Tibial nerve (tissue), 4 donors: ENCODE measurements around the gene SOX18. TPM values are rescaled to one million over a fixed set of nuclear protein-coding genes. Genes with fewer than 3 reads are reported as not detected.

Experiments used
- DNase-seq, 2 donors: peaks; one replicate each; pipeline ENCODE4 v3.0.0-alpha.2; 2019; ENCODE audit warnings: low spot score in 2 of 2
- H3K27ac ChIP-seq, 4 donors: fragments of 200-600 bp; sonication (generic) in 3 of 4; one replicate each; pipeline ENCODE4 v1.5.1; 2017 to 2019; ENCODE audit warnings: mild to moderate bottlenecking in 1 of 4
- H3K27me3 ChIP-seq, 2 donors: fragments of 200-600 bp; sonication (generic) in 1 of 2; one replicate each; pipeline versions ENCODE4 v1.5.1 to v1.6.0; 2017 to 2019
- H3K36me3 ChIP-seq, 3 donors: fragments of 200-600 bp; sonication (generic); one replicate each; pipeline ENCODE4 v1.5.1; 2018 to 2019
- H3K4me1 ChIP-seq, 4 donors: fragments of 200-600 bp; sonication (generic) in 3 of 4; one replicate each; pipeline ENCODE4 v1.5.1; 2017 to 2019
- H3K4me3 ChIP-seq, 4 donors: fragments of 200-600 bp; sonication (generic) in 3 of 4; one replicate each; pipeline ENCODE4 v1.5.1; 2017 to 2019; ENCODE audit warnings: mild to moderate bottlenecking in 1 of 4, moderate library complexity in 1 of 4
- H3K9me3 ChIP-seq, 4 donors: fragments of 200-600 bp; sonication (generic) in 3 of 4; one replicate each; pipeline ENCODE4 v1.5.1; 2017 to 2019
- EP300 ChIP-seq, 2 donors: sonication (generic); formaldehyde crosslinking; IDR thresholded peaks; one replicate each; pipeline ENCODE4 v1.6.1; 2017; ENCODE audit warnings: antibody characterized with exemption in 2 of 2, mild to moderate bottlenecking in 1 of 2
- POLR2A ChIP-seq, 2 donors: fragments of 450-650 bp; IDR thresholded peaks; one replicate each; pipeline ENCODE4 v1.6.1; 2017; ENCODE audit warnings: antibody characterized with exemption in 2 of 2, mild to moderate bottlenecking in 2 of 2, moderate library complexity in 2 of 2
- WGBS, 2 donors: methylation state at CpG; one replicate each; pipeline ENCODE4 v1.1.5; 2018; 5-methylcytosine and 5-hydroxymethylcytosine counted together
- total RNA-seq, 4 donors: library from RNA; depleted of rRNA; stranded (reverse); fragments of >200 nt; gene quantifications; one replicate each; pipeline ENCODE4 v1.1.0, GENCODE V29; 2016
- TF ChIP-seq, protein P1 (sequence below), 5 experiments: fragments of 200-600 bp in 3 of 5; fragments of 450-650 bp in 2 of 5; sonication (generic) in 3 of 5; IDR thresholded peaks; one replicate each; pipeline ENCODE4 v1.5.1; 2016 to 2019; ENCODE audit warnings: antibody characterized with exemption in 5 of 5, mild to moderate bottlenecking in 3 of 5, moderate library complexity in 2 of 5

SOX18 gene
- total RNA-seq: 10 to 100 TPM in 3 of 4 donors, 1 to 10 TPM in 1; 4.6 to 44.6 (median 21.4) TPM

DNA sequence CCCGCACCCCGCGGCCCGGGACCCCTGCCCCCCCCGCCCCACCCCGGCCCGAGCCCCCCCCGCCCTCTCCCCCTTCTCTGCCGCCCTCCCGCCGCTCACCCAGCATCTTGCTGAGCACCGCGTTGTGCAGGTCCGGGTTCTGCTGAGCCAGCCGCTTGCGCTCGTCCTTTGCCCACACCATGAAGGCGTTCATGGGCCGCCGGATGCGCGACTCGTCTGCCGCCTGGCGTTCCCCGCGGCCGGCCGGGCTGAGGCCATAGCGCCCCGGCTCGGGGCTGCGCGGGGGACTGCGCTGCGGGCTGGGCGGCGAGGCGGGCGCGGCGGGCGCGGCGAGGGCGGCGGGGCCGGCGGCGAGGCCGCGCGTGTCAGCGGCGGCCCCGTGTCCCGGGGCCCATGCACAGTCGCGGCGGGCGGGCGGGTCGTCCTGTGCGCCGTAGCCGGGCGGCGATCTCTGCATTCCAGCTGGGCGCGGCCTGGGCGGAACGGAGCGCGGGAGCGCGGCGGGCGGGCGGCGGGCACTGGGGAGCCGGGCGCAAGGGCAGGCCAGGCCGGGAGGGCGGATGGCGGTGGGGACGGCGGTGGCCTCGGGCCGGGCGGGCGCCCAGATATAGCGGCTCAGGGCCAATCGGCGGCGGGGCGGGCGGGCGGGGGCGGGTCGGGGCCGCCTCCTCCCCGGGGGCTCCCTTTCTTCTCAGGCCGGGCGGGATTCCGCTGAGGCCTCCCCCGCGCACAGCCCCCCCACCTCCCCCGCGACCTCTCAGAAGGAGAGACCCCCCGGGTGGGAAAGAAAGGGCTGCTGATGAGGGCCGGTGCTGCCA, at the start of gene SOX18:
Gene SOX18, minus strand, starts transcription at position 580 of the 818 bp plus-strand sequence. Its CDS starts 123 bp downstream, at position 457.
- H3K36me3 ChIP-seq: no peaks in the 10 kb centered on the region
- H3K9me3 ChIP-seq: no peaks in the 10 kb centered on the region
- peaks cover 0 to 85% of the 10 kb centered on the region in 2 donors for H3K27me3 ChIP-seq
- TF ChIP-seq EP300 (IDR thresholded peaks at IDR 0.05): no peak
- TF ChIP-seq, protein P1, sequence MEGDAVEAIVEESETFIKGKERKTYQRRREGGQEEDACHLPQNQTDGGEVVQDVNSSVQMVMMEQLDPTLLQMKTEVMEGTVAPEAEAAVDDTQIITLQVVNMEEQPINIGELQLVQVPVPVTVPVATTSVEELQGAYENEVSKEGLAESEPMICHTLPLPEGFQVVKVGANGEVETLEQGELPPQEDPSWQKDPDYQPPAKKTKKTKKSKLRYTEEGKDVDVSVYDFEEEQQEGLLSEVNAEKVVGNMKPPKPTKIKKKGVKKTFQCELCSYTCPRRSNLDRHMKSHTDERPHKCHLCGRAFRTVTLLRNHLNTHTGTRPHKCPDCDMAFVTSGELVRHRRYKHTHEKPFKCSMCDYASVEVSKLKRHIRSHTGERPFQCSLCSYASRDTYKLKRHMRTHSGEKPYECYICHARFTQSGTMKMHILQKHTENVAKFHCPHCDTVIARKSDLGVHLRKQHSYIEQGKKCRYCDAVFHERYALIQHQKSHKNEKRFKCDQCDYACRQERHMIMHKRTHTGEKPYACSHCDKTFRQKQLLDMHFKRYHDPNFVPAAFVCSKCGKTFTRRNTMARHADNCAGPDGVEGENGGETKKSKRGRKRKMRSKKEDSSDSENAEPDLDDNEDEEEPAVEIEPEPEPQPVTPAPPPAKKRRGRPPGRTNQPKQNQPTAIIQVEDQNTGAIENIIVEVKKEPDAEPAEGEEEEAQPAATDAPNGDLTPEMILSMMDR (IDR thresholded peaks at IDR 0.05): no peak
- no peak for TF ChIP-seq POLR2A (IDR thresholded peaks at IDR 0.05)
- WGBS, 2 donors: 2 to 3% methylated on average over 5 to 50 of the region's 111 CpGs
- no peak for DNase-seq
- peak within 1 kb of the TSS in 3 of 4 donors; percentile 3 to 47 (median 18) for H3K4me3 ChIP-seq
- H3K27ac ChIP-seq: peak within 1 kb of the TSS in 2 of 4 donors; percentile 55 to 77
- H3K4me1 ChIP-seq: peaks cover 0 to 34% (median 3%) of the 10 kb centered on the region in 4 donors

DNA sequence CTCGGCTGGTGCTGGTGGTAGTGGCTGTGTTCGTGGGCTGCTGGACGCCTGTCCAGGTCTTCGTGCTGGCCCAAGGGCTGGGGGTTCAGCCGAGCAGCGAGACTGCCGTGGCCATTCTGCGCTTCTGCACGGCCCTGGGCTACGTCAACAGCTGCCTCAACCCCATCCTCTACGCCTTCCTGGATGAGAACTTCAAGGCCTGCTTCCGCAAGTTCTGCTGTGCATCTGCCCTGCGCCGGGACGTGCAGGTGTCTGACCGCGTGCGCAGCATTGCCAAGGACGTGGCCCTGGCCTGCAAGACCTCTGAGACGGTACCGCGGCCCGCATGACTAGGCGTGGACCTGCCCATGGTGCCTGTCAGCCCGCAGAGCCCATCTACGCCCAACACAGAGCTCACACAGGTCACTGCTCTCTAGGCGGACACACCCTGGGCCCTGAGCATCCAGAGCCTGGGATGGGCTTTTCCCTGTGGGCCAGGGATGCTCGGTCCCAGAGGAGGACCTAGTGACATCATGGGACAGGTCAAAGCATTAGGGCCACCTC, 49.1 kb upstream of the SOX18 start:
- Histone ChIP-seq H3K4me3 (no peak overlapping the region), H3K27me3 (peaks cover 0 to 33% of the 10 kb centered on the region in 2 donors), H3K27ac (no peak overlapping the region), H3K9me3 (no peaks in the 10 kb centered on the region), H3K36me3 (peaks cover 0 to 13% (median 0%) of the 10 kb centered on the region in 3 donors), H3K4me1 (peaks cover 0 to 12% (median 4%) of the 10 kb centered on the region in 4 donors)
- WGBS, 2 donors: 90 to 97% methylated on average over 24 to 28 of the region's 28 CpGs
- no peak for DNase-seq
- TF ChIP-seq EP300 (IDR thresholded peaks at IDR 0.05) (no peak), POLR2A (IDR thresholded peaks at IDR 0.05) (no peak)

- no peak overlapping the region for H3K27ac ChIP-seq
- no peak for TF ChIP-seq EP300 (IDR thresholded peaks at IDR 0.05)
- TF ChIP-seq POLR2A (IDR thresholded peaks at IDR 0.05): no peak
- TF ChIP-seq, protein P1 (IDR thresholded peaks at IDR 0.05): no peak
- H3K4me3 ChIP-seq: no peak overlapping the region
- WGBS, 2 donors: 73 to 86% methylated on average over 6 of the region's 6 CpGs
- no peaks in the 10 kb centered on the region for H3K4me1 ChIP-seq
- H3K36me3 ChIP-seq: peaks cover 0 to 13% (median 0%) of the 10 kb centered on the region in 3 donors
- H3K27me3 ChIP-seq: peaks cover 0 to 13% of the 10 kb centered on the region in 2 donors
- H3K9me3 ChIP-seq: no peaks in the 10 kb centered on the region
- no peak for DNase-seq
Observed at GRCh38 chr20:64096535-64096934, 47.1 kb upstream of the SOX18 start.

DNA sequence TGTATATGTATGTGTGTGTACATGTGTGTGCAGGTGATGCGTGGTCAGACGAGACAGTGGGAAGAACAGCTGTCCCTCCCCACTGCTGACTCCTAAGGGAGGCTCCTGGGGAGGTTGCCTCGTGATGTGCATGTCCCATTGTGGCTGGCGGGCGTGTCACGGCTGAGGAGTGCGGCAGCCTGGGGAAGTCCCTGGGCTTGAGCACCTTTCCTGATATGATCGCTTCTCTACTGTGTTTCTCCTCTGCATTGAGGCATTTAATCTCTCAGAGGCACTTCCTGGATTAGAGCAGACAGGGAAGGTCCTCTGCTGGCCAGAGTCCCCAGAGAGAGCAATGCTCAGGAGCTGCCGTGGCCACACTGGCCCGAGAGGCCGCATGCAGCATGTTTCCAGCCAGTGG, 46.5 kb upstream of the SOX18 start:
- TF ChIP-seq POLR2A (IDR thresholded peaks at IDR 0.05): no peak
- no peak for TF ChIP-seq EP300 (IDR thresholded peaks at IDR 0.05)
- TF ChIP-seq, protein P1 (IDR thresholded peaks at IDR 0.05): no peak
- Histone ChIP-seq H3K4me1 (no peaks in the 10 kb centered on the region), H3K27ac (no peak overlapping the region), H3K4me3 (no peak overlapping the region), H3K27me3 (peaks cover 0 to 7% of the 10 kb centered on the region in 2 donors), H3K36me3 (peaks cover 0 to 13% (median 0%) of the 10 kb centered on the region in 3 donors), H3K9me3 (no peaks in the 10 kb centered on the region)
- WGBS, 2 donors: 89 to 90% methylated on average over 6 to 11 of the region's 11 CpGs
- DNase-seq: no peak

DNA sequence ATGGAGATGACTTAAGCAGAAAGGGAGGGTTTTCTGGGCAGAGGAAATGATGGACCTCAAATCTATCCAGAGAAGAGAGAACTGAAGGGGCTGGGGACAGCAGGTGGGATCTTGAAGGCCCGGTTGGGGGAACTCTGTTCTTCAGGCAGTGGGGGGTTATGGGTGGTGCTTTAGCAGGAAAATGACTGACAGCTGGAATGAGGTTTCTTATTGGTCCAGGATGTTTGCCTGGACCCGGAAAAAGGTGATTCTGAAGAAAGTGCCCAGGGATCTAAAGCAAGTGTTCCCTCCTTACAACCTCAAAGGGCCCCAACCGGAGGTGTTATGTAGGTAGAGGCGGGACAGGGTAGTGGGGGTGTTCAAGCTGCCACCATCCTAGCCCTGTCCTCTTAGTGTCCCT, 46.0 kb upstream of the SOX18 start:
- WGBS, 2 donors: 79 to 85% methylated on average over 4 of the region's 4 CpGs
- H3K4me1 ChIP-seq: no peaks in the 10 kb centered on the region
- H3K27me3 ChIP-seq: peaks cover 0 to 2% of the 10 kb centered on the region in 2 donors
- no peak for DNase-seq
- peaks cover 0 to 13% (median 0%) of the 10 kb centered on the region in 3 donors for H3K36me3 ChIP-seq
- TF ChIP-seq POLR2A (IDR thresholded peaks at IDR 0.05): no peak
- TF ChIP-seq, protein P1 (IDR thresholded peaks at IDR 0.05): no peak
- TF ChIP-seq EP300 (IDR thresholded peaks at IDR 0.05): no peak
- no peak overlapping the region for H3K4me3 ChIP-seq
- no peak overlapping the region for H3K27ac ChIP-seq
- no peaks in the 10 kb centered on the region for H3K9me3 ChIP-seq
